OCI-M2 (cell line): ENCODE measurements around the gene ATG10.
"Not testable (repeated sequence)": the region's sequence is repeated elsewhere in the genome, so short reads cannot be mapped to it uniquely, and the experiment has no call there.

Source experiments
- DNase-seq: peaks from one replicate; lab custom pipeline; 2025; ENCODE audit not compliant: unreplicated experiment; lab: John Stamatoyannopoulos, UW

The ATG10 gene

GRCh38 chr5:82050955-82051354, 79.1 kb downstream of the ATG10 start:
- DNase-seq, result no peak

GRCh38 chr5:82054004-82054710, 82.3 kb downstream of the ATG10 start:
- no peak for DNase-seq

- no peak for DNase-seq
These were observed 85.2 kb downstream of the ATG10 start for GRCh38 chr5:82057051-82057450.

- DNase-seq, result no peak
These were observed 86.9 kb downstream of the ATG10 start for GRCh38 chr5:82058710-82059109.

- no peak for DNase-seq
These were observed 95.0 kb downstream of the ATG10 start for GRCh38 chr5:82066791-82067190.

GRCh38 chr5:82068042-82068441, 96.2 kb downstream of the ATG10 start:
- not testable (repeated sequence) for DNase-seq

GRCh38 chr5:82068723-82069122, 96.9 kb downstream of the ATG10 start:
- DNase-seq, result no peak

GRCh38 chr5:82072138-82072537, 100.3 kb downstream of the ATG10 start:
- no peak for DNase-seq

GRCh38 chr5:82073179-82073578, 101.4 kb downstream of the ATG10 start:
- no peak for DNase-seq

GRCh38 chr5:82074950-82075349, 103.1 kb downstream of the ATG10 start:
- no peak for DNase-seq

GRCh38 chr5:82077496-82077895, 105.7 kb downstream of the ATG10 start:
- no peak for DNase-seq

GRCh38 chr5:82091617-82092016, 119.8 kb downstream of the ATG10 start:
- DNase-seq, result no peak

GRCh38 chr5:82095536-82095935, 123.7 kb downstream of the ATG10 start:
- no peak for DNase-seq

GRCh38 chr5:82096249-82096648, 124.4 kb downstream of the ATG10 start:
- DNase-seq, result no peak

- no peak for DNase-seq
These were observed 128.7 kb downstream of the ATG10 start for GRCh38 chr5:82100303-82101077.

GRCh38 chr5:82104872-82105271, 133.0 kb downstream of the ATG10 start:
- DNase-seq, result no peak

- DNase-seq, result no peak
These were observed 133.6 kb downstream of the ATG10 start for GRCh38 chr5:82105457-82105856.

- no peak for DNase-seq
These were observed 134.4 kb downstream of the ATG10 start for GRCh38 chr5:82106207-82106606.

- DNase-seq, result peak; percentile 9
These were observed 134.9 kb downstream of the ATG10 start for GRCh38 chr5:82106756-82107155.

GRCh38 chr5:82107267-82107666, 135.4 kb downstream of the ATG10 start:
- DNase-seq, result no peak

GRCh38 chr5:82109013-82109412, 137.2 kb downstream of the ATG10 start:
- no peak for DNase-seq

- DNase-seq, result not testable (repeated sequence)
These were observed 138.1 kb downstream of the ATG10 start for GRCh38 chr5:82109915-82110314.
